Endothelial cell of umbilical vein (primary cell): Measurements from ENCODE around the gene CALY. TPM values are rescaled to one million over a fixed set of nuclear protein-coding genes. Genes with fewer than 3 reads are reported as not detected.

Experiments used
- BruUV-seq: library from RNA; stranded (reverse); fragments of 400-500 nt; replicated peaks from 2 replicates; lab custom pipeline; 2021; lab: Mats Ljungman, UMichigan
- CTCF ChIA-PET: fragments of 300-600, 350-600 bp; sonication (Branson Sonifier 250); formaldehyde crosslinking; loops from one replicate; lab custom pipeline; 2021; ENCODE audit warnings: antibody characterized with exemption, inconsistent platforms; lab: Charles Lee
- POLR2A ChIA-PET: fragments of 300-600, 350-600 bp; sonication (Branson Sonifier 250); formaldehyde crosslinking; loops from one replicate; lab custom pipeline; 2021; ENCODE audit warnings: antibody characterized with exemption, inconsistent platforms; lab: Charles Lee
- DNase-seq: peaks from one replicate; pipeline ENCODE4 v3.0.0-alpha.2; 2011; ENCODE audit warnings: low read depth, low spot score
- FAIRE-seq: peaks from 2 replicates; lab custom pipeline; 2011; peaks lifted over from hg19 to GRCh38; lab: Jason Lieb, UNC
- H2AFZ ChIP-seq: 2 replicates; pipeline ENCODE4 v1.6.0; 2012; ENCODE audit warnings: low read depth, low read length, control low read depth, inconsistent platforms
- H3K27ac ChIP-seq: 2 replicates; pipeline ENCODE4 v1.5.1; 2011; ENCODE audit warnings: low read depth, mild to moderate bottlenecking, control low read depth, low read length, moderate library complexity; ENCODE audit not compliant: insufficient read depth
- H3K27me3 ChIP-seq, 2 experiments: 2 replicates each; pipeline versions ENCODE4 v1.6.0 to v1.6.1; 2011; ENCODE audit warnings: low read length in 2 of 2, mixed read lengths in 1 of 2; ENCODE audit not compliant: control insufficient read depth in 2 of 2, insufficient read depth in 2 of 2
- H3K36me3 ChIP-seq, 2 experiments: 2 replicates in 1 of 2; 3 replicates in 1 of 2; pipeline ENCODE4 v1.5.1; 2011; ENCODE audit warnings: low read length in 2 of 2, mild to moderate bottlenecking in 1 of 2, moderate library complexity in 1 of 2; ENCODE audit not compliant: control insufficient read depth in 2 of 2, insufficient read depth in 2 of 2; ENCODE audit errors: extremely low read depth in 1 of 2
- H3K4me1 ChIP-seq: 3 replicates; pipeline ENCODE4 v1.5.1; 2011; ENCODE audit warnings: mild to moderate bottlenecking, low read length; ENCODE audit not compliant: control insufficient read depth, insufficient read depth; ENCODE audit errors: extremely low read depth
- H3K4me2 ChIP-seq: 2 replicates; pipeline ENCODE4 v1.6.1; 2011; ENCODE audit warnings: low read length, control low read depth, mixed read lengths; ENCODE audit not compliant: insufficient read depth
- H3K4me3 ChIP-seq, 3 experiments: fragments of 200-600 bp in 1 of 3; sonication (generic), shearing (Covaris generic) in 1 of 3; replicated peaks in 1 of 3; 2 replicates each; pipeline ENCODE4 v1.5.1; 2011 to 2016; ENCODE audit warnings: control low read depth in 3 of 3, low read length in 3 of 3, mild to moderate bottlenecking in 2 of 3, inconsistent platforms in 1 of 3, low read depth in 1 of 3, moderate library complexity in 1 of 3; ENCODE audit not compliant: insufficient read depth in 1 of 3
- H3K79me2 ChIP-seq: 2 replicates; pipeline ENCODE4 v1.6.0; 2012; ENCODE audit warnings: low read length, inconsistent platforms; ENCODE audit not compliant: control insufficient read depth, insufficient read depth
- H3K9ac ChIP-seq: replicated peaks from 2 replicates; pipeline ENCODE3; 2011; ENCODE audit warnings: low read length, control low read depth; ENCODE audit not compliant: insufficient read depth; ENCODE audit errors: extremely low read depth
- H3K9me1 ChIP-seq: replicated peaks from 3 replicates; pipeline ENCODE4 v1.6.0; 2011; ENCODE audit warnings: mild to moderate bottlenecking, low read length; ENCODE audit not compliant: control insufficient read depth, insufficient read depth; ENCODE audit errors: extremely low read depth
- H3K9me3 ChIP-seq: replicated peaks from 2 replicates; pipeline ENCODE4 v1.5.1; 2012; ENCODE audit warnings: low read length, inconsistent platforms; ENCODE audit not compliant: control insufficient read depth, insufficient read depth
- H4K20me1 ChIP-seq: replicated peaks from 2 replicates; pipeline ENCODE3; 2011; ENCODE audit warnings: mild to moderate bottlenecking, low read length; ENCODE audit not compliant: control insufficient read depth, insufficient read depth; ENCODE audit errors: extremely low read depth
- CTCF ChIP-seq, 2 donors: IDR thresholded peaks; 1 replicate in 1 of 2; 2 replicates in 1 of 2; pipeline ENCODE4 v1.5.1; 2011; ENCODE audit warnings: low read length in 2 of 2, mild to moderate bottlenecking in 2 of 2, moderate library complexity in 2 of 2, control low read depth in 1 of 2, inconsistent platforms in 1 of 2, low read depth in 1 of 2; ENCODE audit not compliant: insufficient read depth in 1 of 2; ENCODE audit errors: extremely low read depth in 1 of 2
- EZH2 ChIP-seq: IDR thresholded peaks from 2 replicates; pipeline ENCODE4 v1.6.1; 2012; ENCODE audit warnings: borderline replicate concordance, low read depth, mild to moderate bottlenecking, moderate library complexity, low read length, inconsistent platforms; ENCODE audit not compliant: severe bottlenecking
- FOS ChIP-seq: IDR thresholded peaks from 2 replicates; pipeline ENCODE4 v1.6.1; 2011; ENCODE audit warnings: mild to moderate bottlenecking, low read length, moderate library complexity, borderline replicate concordance; ENCODE audit not compliant: insufficient read depth
- GATA2 ChIP-seq: IDR thresholded peaks from 2 replicates; pipeline ENCODE4 v1.7.0; 2011; ENCODE audit warnings: low read depth, mild to moderate bottlenecking, moderate library complexity, mixed read lengths, low read length; ENCODE audit not compliant: insufficient read length, insufficient read depth
- JUN ChIP-seq: IDR thresholded peaks from 2 replicates; pipeline ENCODE4 v1.6.1; 2011; ENCODE audit warnings: borderline replicate concordance, low read depth; ENCODE audit not compliant: insufficient read length, insufficient read depth
- MYC ChIP-seq: IDR thresholded peaks from one replicate; pipeline ENCODE4 v1.6.1; 2011; ENCODE audit warnings: mild to moderate bottlenecking, low read depth, low read length
- POLR2AphosphoS5 ChIP-seq: IDR thresholded peaks from 2 replicates; pipeline ENCODE4 v1.6.1; 2012; ENCODE audit warnings: low read depth, mild to moderate bottlenecking, control low read depth, low read length, moderate library complexity; ENCODE audit not compliant: insufficient read depth
- dilution Hi-C: fragments of 300-500 bp; cut with MboI; formaldehyde crosslinking; loops from one replicate; pipeline ENCODE4 v1.15.0; 2019; ENCODE audit warnings: low sequenced_read_pairs; ENCODE audit not compliant: extremely low pct_ligation_motif_present
- intact Hi-C: fragments of 100-400 bp; cut with micrococcal nuclease; formaldehyde crosslinking; loops from one replicate; pipeline ENCODE4 v1.10.0; 2022
- polyA plus RNA-seq, 4 experiments: library from polyadenylated mRNA; depleted of rRNA in 3 of 4; stranded (reverse) in 3 of 4; unstranded in 1 of 4; fragments of >200 nt; gene quantifications; 2 replicates each; pipeline versions ENCODE4 v1.2.1 to v1.2.3, GENCODE V29; 2011 to 2012; ENCODE audit warnings: missing spikeins in 1 of 4
- total RNA-seq: library from RNA; stranded (reverse); gene quantifications from 2 replicates; pipeline ENCODE4 v1.2.3, GENCODE V29; 2021
- TF ChIP-seq, protein P1 (sequence below): IDR thresholded peaks from 2 replicates; pipeline ENCODE4 v1.6.1; 2011; ENCODE audit not compliant: insufficient read depth, insufficient read length

Gene CALY
- total and polyA plus RNA-seq, 2 donors (not counting 3 experiments of a cell fraction or from before 2014, with no cell fraction given) = not detected

DNA sequence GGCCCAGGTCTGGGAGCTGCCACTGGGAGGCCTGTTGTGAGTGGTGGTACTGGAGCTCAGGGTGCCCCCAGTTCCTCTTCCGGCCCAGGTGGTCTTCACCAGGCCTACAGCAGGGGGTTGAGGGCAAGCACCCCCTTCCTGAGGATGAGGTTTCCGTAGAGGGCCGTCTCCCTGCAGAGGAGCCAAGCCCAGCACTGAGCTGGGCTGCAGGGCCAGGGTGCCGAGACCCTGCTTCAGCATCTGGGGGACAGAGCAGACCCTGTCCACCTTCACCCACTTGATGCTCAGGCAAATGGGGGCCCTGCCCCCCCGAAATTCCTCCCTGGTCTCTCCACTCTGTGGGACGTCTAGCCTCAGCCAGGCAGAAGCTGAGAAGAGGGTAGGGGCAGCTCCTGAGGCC is 18.6 kb upstream of the CALY start:
- DNase-seq (no peak), FAIRE-seq (no peak)
- no peak overlapping the region for H2AFZ ChIP-seq
- H3K4me1 ChIP-seq = peaks cover 3% of the 10 kb centered on the region
- H3K9ac ChIP-seq = no peak overlapping the region
- dilution Hi-C loops = no loop called here
- ChIA-PET POLR2A (no interaction called here), CTCF (interaction anchor here (0.9 to 3.6 kb wide), 2 partner anchors 14 to 25 kb away, joined by 3 to 20 read pairs; no protein-coding TSS in a partner anchor)
- intact Hi-C loops = no loop called here
- H3K79me2 ChIP-seq = no peaks in the 10 kb centered on the region
- no peaks in the 10 kb centered on the region for H3K36me3 ChIP-seq
- H3K9me1 ChIP-seq = no peaks in the 10 kb centered on the region
- no TSS peak for BruUV-seq
- TF ChIP-seq CTCF (IDR thresholded peaks at IDR 0.05; ENCODE audit: extremely low read depth in 1 of 2, insufficient read depth in 1 of 2, low read depth in 1 of 2, low read length in 2 of 2) = no peak
- TF ChIP-seq GATA2 = no peak
- TF ChIP-seq EZH2 = no peak
- TF ChIP-seq MYC = no peak
- TF ChIP-seq, protein P1, sequence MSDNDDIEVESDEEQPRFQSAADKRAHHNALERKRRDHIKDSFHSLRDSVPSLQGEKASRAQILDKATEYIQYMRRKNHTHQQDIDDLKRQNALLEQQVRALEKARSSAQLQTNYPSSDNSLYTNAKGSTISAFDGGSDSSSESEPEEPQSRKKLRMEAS = no peak
- no peak for TF ChIP-seq FOS
- no peak for TF ChIP-seq JUN
- TF ChIP-seq POLR2AphosphoS5 = no peak
- no peaks in the 10 kb centered on the region for H4K20me1 ChIP-seq
- no peak overlapping the region for H3K4me2 ChIP-seq
- H3K4me3 ChIP-seq = no peak overlapping the region
- H3K27me3 ChIP-seq = no peaks in the 10 kb centered on the region
- no peak overlapping the region for H3K27ac ChIP-seq
- H3K9me3 ChIP-seq = no peaks in the 10 kb centered on the region
